ENCODE results near the gene CHPF.

Gene CHPF

GRCh38 chr2:219527472-219527871 is 16.1 kb downstream of the CHPF start:
- DNase-seq: no peak

GRCh38 chr2:219527076-219527394 is 16.6 kb downstream of the CHPF start:
- no peak for DNase-seq

DNA sequence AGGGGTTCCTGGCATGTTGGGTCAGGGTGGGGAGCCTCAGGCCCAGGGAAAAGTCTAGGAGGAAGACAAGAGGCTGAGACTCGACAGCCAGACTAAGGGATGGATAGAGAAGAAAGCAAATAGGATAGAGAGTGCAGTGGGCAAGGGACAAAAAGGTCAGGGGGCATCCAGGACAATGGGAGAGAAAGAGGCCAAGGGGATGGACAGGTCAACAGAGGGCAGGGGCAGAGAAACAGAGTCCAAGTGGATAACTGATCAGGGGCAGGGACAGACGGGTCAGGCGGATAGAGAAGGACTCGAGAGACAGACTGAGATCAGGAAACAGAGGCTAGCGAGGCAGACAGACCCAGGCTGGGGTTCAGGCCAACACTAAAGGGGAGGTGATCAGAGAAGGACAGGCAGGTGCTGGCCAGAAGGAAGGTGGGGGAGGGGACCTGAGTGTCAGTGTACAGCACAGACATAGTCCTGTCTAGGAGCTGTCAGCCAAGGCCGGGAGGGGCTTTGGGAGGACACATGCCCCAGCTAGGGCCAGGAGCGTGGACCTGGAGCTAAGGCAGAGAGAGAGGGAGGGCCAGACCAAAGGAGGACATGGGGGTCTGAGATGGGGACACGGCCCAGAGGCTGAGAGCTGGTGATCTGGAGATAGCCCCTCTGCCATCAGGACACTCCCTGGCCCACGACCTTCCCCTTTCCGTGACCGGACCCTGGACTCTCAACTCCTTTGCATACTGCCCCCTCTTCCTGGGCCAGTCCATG is 17.1 kb downstream of the CHPF start:
- DNase-seq: no peak

- no peak for DNase-seq
These were observed 17.9 kb downstream of the CHPF start for GRCh38 chr2:219525533-219526232.

GRCh38 chr2:219524817-219525216 is 18.8 kb downstream of the CHPF start:
- no peak for DNase-seq

- no peak for DNase-seq
These were observed 20.5 kb downstream of the CHPF start for GRCh38 chr2:219523031-219523671.

DNA sequence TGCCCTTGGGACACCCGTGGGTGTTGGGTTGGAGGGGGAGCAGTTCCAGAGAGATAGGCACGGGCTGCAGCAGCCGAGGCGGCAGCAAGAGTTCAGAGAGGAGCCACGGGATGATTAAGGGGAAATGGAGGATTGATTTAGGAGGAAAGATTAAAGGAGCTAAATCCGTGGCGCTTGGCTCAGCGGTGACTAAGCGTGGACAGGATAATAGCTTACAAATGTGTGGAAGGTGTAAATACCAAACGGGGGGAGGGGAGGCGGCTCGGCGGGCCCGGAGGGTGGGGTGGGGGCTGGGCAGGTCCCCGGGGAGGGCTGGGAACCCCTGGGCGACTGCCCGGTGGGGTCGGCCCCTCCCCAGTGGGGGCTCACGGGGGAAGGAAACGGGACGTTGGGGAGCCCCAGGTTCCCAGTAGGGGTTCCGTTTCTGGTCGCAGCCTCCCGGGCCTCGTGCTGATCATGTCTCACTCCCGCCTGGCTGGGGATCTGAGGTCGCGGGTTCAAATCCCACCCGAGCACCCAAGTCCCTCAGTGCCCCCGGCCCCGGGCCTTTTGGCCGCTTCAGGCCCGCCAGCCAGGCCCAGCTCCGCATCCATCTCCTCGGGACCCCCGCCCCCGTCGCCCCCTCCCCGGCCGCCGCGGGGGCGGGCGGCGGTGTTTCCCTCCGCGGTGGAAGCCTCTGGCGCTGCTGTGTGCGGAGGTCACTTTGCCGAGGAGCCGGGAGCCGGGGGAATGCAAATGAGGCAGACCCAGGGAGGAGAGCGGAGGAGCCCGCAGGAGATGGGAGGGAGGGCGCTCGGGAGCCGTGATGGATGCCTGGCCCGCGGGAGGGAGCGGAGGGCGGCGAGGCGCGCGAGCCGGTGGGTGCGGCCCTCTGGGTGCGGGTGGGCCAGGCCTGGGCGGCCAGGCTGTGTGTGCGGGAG is 21.2 kb downstream of the CHPF start:
- DNase-seq: no peak

DNA sequence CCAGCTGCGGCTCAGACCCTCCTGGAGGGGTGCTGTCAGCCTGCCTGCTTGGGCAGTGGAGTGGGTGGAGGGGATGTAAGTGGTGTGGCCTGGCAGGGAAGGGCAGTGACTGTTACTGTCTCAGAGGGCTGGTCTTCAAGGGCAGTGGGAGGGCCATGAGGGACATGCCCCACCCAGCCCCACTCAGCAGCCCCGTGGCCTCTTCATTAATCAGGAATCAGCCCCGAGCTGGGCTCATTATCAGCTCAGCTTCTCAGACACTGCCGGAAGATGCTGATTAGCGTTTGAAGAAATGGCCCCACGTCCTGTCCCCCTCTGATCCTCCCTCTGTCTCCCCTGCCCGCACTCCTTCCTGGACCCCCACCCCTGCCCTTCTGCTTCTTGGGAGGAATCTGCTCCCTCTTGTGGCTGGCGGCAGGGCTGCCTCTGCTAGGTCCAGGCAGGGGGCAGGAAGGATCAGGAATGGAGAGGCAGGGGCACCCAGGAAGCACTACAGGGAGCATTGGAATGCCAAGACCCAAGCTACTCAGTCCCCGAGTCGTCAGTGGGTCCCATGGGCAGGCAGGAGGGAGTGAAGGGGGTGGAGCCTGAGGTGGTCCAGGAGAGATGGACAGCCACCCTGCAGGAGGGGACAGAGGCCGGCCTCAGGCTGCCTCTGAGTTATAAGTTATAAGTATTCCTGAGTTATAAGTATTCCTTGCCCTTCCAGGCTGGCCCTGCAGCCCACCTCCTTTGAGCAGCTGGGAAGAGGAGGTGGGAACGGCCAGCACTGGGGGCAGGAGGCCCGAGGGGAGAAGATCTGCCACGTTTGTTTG is 22.3 kb downstream of the CHPF start:
- DNase-seq: no peak

DNA sequence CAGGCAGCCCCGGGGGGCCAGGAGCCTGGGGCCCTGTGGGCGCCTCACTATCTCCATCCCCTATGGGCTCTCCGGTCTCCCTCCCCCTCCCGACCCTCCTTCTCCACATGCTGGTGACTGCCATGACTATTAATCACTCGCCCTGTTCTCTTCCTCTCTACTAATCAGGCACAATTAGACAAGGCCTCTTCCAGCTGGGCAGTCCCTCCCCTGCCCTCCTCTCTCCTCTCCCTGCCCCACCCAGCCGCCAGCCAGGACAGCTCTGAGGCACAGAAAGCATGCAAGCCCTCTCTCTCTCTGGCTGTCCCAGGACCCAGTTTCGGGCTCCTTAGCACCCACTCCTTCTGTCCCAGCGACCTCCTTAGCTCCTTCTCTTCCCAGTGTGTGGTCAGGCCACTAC is 23.5 kb downstream of the CHPF start:
- no peak for DNase-seq

DNA sequence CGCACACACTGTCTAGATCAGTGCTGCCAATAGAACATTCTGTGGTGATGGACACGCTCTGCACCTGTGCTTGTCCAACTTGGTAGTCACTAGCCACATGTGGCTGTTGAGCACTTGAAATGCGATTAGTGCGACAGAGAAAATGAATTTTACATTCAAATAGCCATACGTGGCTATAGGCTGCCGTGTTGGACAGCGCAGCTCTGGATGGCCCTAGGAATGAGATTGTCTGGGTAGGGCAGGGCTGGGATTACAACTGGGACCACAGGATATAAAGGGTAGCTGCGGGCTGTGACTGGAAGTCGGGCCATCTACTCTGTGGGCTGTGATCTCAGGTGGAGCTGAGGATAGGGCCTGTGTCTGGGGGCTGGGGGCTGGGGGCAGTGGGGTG is 24.1 kb downstream of the CHPF start:
- DNase-seq: no peak

DNA sequence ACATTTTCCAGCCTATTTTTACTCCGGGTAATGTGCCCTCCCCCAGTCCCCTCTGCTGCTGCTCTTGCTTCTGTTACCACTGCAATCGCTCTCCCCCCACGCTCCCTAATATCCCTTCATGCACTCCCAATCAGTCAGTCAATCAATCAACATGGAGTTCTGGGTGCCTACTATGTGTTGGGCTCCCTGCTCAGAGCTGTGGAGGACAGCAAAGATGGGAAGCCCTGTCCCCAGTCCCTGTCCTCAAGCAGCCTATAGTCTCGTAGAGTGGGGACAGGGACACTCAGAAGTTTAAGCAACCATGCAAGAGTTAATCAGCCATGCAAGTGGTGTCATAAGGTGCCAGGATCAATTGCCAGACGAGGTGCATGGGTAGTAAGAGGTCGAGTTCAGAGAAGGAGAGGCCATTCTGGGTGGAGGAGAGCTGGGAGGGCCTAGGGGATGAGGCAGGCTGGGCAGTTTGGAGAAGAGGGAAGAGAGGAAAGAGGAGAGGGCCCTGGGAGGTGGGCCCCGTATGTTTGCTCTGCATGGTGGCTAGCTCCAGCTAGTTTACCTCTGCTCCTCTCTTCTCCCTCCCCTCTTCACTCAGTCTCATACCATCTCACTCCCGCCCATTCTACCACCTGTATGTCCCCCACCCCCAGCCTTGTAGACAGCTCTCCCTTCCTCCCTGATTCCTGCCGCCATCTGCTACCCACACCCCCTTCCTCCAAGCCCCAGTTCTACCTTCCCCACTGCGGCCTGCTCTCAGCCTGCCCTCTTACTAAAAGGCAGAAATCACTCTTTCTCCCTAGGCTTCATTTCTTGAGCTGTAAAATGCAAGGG is 25.4 kb downstream of the CHPF start:
- no peak for DNase-seq

- DNase-seq: no peak
These were observed 26.7 kb downstream of the CHPF start for GRCh38 chr2:219516888-219517287.

GRCh38 chr2:219515874-219516629 is 27.6 kb downstream of the CHPF start:
- no peak for DNase-seq

- no peak for DNase-seq
These were observed 28.8 kb downstream of the CHPF start for GRCh38 chr2:219514836-219515235.

- no peak for DNase-seq
These were observed 29.3 kb downstream of the CHPF start, which contains the start of gene ASIC4 for GRCh38 chr2:219514196-219514761. Gene ASIC4, plus strand, starts transcription at chr2:219514482. Its CDS starts 243 bp downstream, at chr2:219514725.

- no peak for DNase-seq
These were observed 29.8 kb downstream of the CHPF start for GRCh38 chr2:219513787-219514186.

DNA sequence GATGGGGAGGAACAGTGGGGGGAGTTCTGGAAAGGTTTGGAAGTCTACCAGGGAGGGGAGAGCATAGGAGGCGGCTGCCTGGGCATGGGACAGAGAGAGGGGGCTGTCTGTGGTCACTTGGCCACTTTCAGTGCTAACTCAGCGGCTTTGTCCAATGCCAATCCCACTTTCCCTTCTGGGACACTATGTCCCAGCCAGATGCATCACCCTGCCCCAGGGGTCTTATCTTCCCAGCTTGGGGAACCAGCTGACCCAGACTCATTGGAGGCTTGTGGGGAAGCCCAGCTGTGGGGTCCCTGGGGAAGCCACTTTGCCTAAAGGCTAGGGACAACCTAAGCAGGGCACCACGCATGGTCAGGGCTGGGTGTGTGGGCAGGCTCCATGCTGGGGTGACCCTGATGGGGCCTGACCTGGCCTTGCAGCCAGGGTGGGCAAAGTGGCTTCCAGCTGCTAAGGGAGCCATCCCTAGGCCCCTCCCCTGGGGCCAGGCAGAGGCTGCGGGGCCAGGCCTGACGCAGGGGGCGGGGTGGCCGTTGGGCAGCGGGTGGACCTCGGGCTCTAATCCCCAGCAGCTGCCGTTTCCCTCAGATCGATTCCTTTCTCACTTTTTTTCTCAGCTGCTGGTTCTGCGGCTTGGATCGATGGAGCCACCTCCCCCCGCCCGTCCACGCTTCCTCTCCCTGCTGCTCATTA is 30.9 kb downstream of the CHPF start:
- no peak for DNase-seq

GRCh38 chr2:219511547-219512325 is 31.9 kb downstream of the CHPF start:
- no peak for DNase-seq
